IMR-90 (cell line): ENCODE results near the gene BDH1.

ENCODE experiments used
- CEBPB ChIP-seq: IDR thresholded peaks from 2 replicates; pipeline ENCODE4 v1.6.1; 2012; ENCODE audit warnings: low read depth, low read length, improper control_type of control experiment
- POLR2A ChIP-seq: IDR thresholded peaks from 2 replicates; pipeline ENCODE4 v1.6.1; 2012; ENCODE audit warnings: mild to moderate bottlenecking, low read depth, low read length
- RAD21 ChIP-seq: IDR thresholded peaks from 2 replicates; pipeline ENCODE4 v1.6.1; 2012; ENCODE audit warnings: low read length, improper control_type of control experiment
- RFX5 ChIP-seq: IDR thresholded peaks from 2 replicates; pipeline ENCODE4 v1.8.0; 2012; ENCODE audit warnings: low read depth, mild to moderate bottlenecking, low read length, moderate library complexity
- TF ChIP-seq, protein P1 (sequence below): conservative IDR thresholded peaks from 2 replicates; pipeline ENCODE4 v1.5.1; 2012; ENCODE audit warnings: mild to moderate bottlenecking, low read depth, low read length, improper control_type of control experiment

DNA sequence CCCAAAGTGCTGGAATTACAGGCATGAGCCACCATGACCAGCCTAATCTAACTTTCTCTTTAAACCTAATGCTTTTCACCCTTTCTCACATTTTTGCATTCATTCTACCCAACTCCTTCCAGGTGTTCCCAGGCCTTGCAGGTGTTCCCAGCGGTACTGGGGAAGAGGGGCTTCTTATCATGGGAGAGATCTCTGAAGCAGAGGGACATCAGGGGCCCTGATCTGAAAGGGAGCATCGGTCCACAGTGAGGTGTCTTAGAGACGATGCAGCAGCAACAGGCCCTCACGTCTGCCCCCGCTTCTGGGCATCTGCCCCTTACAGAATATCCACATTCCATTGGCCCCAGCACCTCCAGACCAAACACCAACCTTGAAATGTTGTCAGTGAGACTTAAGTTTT lies 29.0 kb upstream of the BDH1 start:
- TF ChIP-seq, protein P1, sequence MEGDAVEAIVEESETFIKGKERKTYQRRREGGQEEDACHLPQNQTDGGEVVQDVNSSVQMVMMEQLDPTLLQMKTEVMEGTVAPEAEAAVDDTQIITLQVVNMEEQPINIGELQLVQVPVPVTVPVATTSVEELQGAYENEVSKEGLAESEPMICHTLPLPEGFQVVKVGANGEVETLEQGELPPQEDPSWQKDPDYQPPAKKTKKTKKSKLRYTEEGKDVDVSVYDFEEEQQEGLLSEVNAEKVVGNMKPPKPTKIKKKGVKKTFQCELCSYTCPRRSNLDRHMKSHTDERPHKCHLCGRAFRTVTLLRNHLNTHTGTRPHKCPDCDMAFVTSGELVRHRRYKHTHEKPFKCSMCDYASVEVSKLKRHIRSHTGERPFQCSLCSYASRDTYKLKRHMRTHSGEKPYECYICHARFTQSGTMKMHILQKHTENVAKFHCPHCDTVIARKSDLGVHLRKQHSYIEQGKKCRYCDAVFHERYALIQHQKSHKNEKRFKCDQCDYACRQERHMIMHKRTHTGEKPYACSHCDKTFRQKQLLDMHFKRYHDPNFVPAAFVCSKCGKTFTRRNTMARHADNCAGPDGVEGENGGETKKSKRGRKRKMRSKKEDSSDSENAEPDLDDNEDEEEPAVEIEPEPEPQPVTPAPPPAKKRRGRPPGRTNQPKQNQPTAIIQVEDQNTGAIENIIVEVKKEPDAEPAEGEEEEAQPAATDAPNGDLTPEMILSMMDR: no peak
- no peak for TF ChIP-seq POLR2A
- TF ChIP-seq CEBPB: no peak
- no peak for TF ChIP-seq RFX5
- TF ChIP-seq RAD21: no peak
